AG20443 (cell line): ENCODE measurements around the gene IGSF9B.

Source experiments
- DNase-seq: peaks from one replicate; pipeline ENCODE4 v3.0.0; 2012; ENCODE audit warnings: low spot score, mixed read lengths

IGSF9B gene

DNA sequence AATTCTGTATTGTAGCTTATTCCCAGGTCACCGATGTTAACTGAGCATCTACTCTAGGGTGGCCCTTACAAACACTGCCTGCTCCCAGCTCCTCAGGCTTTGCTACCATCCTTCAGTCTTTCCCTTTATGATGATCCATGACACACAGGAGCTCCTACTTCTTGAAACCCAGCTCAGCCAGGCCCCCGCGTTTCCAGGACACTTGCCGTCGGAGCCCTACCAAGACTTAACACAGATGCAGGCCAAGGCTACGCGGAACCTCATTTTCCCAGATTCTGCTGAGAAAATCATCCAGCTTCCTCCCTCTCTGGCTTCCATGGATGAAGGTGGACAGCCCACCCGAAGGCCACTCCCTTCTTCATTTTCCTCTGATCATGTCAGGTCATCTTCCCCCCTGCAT is 18.6 kb downstream of the IGSF9B start:
- no peak for DNase-seq

DNA sequence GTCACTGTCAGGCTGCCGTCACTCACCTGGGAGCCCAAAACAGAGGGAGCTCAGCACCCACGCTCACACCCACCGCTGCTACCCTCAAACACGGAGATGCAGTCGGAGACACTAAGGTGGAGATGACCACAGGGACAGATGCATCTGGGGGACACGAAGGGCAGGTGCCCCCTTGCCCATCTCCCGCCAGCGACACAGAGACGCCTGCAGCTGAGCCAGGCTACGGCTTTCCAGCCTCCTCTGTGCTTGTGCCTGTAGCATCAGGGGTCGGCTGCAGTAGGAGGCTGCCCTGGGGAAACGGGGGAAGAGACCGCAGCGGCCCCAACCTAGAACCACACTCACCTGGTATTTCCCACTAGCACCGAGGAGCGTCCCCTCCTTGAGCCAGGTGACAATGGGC is 19.3 kb downstream of the IGSF9B start:
- DNase-seq = no peak

DNA sequence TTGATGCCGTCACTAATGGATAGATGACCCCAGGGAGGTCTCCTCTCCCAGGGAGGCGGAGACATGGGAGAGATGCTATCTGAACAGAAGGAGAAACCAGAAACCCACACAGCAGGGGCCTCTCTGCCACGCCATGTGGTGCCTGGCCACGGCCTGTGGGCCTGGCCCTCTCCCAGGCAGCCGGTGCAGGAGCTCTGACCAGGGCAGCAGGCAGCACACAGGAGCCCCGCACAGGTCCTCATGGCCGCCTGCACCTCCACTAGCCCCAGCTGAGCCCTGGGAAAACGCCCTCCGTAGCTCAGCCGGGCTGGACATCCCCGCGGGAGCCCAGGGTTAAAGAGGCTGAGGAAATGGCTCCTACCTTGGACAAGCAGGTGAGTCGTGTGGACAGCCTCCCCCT is 19.8 kb downstream of the IGSF9B start:
- no peak for DNase-seq

DNA sequence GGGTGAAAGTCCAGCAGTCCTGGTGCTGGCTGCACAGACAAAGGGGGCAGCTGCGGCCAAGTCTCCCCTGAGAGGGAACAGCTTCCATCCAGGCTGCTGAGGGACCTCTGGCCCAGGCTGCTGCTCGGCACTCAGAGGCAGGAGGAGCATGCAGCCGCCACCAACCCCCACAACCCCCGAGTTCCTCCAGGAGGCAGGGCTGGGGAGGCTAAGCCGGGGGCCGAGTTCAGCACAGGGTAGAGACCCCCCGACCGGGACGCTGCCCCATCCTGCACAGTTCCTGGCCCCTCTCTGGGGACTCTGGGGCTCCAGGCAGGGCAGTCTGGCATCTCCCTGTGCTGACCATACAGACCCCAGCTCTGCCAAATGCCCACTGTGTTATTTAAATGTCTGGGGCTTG is 20.2 kb downstream of the IGSF9B start:
- no peak for DNase-seq

DNA sequence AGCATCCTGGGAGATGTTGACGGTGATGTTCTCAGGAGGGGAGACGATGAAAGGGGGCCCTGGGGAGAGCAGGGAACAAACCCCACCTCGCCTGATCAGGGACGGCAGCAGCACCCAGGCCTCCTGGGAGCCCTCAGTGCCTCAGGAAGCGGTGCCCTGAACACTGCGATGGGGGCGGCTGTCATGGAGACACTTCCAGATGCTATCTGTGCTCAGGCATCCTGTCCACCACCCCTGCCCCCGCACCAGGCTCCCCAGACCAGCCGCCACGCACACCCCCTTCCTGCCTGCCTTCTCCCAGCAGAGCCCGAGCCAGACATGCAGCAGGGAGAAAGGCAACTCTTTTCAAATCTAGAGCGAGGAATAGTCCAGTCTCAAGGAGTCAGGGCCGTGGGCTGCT is 20.6 kb downstream of the IGSF9B start:
- DNase-seq = no peak

DNA sequence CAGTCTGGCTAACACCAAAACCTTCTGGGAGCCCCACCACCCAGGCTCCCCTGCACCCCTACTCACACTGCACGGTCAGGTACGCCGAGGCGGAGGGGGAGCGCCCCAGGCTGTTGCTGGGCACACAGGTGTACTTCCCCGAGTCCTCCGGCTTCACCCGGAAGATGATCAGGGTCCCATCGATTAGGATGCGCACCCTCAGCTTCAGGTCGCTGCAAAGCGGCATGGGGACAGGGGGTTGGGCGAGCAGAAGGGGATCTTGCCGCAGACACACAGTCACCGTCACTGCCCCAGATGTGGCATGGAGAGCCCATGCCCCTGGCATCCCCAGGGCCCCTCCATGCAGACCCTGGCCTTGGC is 21.2 kb downstream of the IGSF9B start:
- DNase-seq = no peak

DNA sequence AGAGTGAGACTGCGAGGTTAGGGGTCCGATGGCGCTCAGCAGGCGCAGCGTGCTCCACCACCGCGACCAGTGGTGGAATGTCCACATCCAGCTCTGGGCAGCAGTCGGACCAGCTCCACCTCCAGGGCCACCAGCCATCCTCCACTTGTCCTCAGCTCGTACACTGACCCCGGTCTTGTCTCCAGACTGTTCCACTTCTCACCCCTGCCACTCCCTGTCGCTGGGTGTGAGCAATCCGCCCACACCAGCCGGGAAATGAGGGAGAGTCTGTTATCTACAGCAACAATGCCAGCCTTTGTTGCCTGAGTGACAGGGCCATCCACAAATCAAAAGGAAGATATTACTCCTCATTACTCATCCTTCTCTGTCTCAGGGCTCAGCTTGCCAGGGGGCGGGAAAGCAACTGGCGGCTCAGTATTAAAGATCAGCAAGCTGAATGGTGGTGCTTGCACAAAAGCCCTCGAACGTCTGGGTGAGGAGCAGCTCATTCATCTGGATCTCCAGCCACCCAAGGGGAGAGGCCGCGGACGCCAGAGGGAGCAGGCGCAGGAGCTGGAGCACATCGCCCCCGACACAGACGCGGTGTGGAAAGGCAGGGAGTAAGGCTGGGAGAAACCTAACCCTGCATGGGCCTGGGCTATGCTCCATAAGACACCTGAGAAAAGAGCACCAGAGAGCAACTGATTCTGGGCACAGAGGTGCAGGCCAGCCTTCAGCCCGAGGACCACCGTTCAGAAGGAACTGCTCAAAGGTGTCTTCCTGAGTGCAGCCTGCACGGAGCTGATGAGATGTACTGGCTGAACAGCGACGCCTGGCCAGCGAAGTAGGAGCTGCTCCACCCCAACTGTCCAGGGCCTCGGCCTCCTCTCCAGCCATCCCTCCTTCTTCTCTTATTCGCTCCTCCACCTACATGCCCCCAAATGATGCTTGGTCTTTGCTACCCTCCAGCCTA is 21.9 kb downstream of the IGSF9B start:
- DNase-seq = peak; percentile 84

DNA sequence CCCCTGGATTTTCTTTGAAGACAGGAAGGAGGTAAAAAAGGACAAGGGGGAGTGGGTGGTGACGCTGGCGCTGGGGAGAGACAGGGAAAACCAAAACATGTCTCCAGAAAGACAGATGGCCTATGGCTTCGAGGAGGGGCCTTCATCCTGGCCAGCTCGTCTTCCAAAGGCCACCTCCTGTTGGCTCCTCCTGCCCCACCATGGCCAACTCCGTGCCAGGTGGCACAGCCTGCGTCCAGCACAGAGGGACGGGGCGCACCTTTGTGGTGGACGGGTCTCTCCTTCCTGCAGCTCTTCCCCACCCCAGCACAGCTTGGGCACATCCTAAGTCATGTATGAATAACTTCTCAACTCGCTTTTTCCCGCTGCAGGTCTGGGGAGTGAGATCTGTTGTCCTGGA is 22.7 kb downstream of the IGSF9B start:
- no peak for DNase-seq

DNA sequence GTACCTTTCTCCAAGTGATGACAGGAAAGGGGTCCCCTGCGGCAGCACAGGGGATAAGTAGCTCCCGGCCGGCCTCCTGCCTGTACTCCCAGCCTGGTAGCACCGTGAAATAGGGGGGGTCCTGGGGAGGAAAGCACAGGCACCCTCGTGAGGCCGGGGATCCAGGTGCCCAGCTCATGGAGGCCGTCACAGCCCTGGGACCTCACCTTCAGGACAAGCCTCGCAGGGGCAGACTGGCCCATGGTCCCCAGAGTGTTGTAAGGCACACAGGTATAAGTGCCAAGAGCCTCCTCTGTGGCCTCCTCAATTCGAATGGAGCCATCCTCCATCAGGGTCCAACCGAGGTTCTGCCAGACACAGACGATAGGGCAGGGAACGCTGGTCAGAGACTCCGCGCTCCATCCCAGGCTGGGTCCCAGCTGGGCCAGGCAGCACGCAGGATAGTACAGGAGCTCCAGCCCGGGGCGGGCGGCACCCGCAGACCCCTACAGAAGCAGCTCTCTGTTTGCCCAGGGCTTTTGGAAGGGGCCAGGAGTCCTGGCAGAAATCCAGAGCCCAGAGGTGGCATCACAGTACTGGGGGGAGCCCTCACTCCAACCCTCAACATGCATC is 25.2 kb downstream of the IGSF9B start:
- no peak for DNase-seq

DNA sequence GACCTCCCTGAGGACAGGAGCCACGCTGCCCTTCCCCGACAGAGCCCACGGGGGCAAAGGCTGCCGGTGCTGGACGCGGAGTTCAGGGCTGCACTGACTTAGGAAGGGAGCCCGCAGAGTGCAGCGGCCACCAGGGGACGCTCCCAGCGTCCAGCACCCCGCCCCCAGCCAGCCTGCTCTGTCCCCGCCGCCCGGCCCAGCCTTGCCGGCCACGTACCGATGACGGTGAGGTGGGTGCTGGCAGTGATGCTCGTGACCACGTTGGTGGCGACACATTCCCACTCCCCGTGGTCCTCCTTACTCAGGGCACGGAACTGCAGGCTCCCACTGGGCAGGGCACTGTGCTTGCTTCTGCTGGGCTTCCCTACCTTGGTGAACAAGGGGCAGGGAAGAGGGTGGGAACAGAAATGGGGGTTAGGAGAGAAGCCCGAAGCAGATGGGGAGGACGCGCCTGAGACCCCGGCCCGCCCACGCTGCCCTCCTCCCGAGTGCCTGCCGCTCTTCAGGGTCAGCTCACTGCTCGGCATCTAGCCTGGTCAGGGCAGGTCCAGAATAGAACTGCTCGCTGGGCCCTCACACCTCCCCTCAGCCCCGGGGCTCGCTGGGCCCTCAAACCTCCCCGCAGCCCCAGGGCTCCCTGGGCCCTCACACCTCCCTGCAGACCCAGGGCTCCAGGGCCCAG is 25.9 kb downstream of the IGSF9B start:
- DNase-seq = peak; percentile 79

DNA sequence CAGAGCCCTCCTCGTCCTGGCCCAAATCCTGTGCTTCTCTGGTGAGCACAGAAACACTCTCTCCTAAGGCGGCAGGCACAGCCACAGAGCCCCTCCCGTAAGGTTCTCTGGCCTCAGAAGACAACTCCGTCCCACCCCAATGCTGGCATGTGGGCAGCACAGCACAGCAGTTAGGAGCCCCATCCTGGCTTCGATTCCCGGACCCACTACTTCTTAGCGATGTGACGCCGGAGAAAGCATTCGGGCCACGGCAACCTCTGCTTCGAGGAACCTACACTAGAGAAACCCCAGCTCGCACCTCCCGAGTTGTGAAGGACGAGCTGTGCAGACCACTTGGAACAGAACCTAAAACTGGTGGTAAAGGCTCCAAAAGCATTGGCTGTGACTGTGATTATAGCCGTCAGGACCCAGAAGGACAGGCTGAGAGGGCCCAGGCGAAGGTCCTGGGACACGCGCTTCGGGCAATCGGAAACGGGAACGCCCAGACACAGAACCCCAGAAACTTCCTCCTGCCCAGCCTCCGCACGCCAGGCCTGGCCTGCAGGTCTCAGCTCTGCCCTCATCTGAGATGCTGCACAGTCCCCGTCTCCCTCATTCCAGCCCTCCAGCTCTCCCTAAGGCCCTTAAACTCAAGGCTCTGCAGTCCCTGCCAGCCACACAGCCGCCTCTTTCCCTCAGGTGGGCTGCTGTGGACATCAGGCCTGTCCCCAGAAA is 26.6 kb downstream of the IGSF9B start:
- DNase-seq = no peak

DNA sequence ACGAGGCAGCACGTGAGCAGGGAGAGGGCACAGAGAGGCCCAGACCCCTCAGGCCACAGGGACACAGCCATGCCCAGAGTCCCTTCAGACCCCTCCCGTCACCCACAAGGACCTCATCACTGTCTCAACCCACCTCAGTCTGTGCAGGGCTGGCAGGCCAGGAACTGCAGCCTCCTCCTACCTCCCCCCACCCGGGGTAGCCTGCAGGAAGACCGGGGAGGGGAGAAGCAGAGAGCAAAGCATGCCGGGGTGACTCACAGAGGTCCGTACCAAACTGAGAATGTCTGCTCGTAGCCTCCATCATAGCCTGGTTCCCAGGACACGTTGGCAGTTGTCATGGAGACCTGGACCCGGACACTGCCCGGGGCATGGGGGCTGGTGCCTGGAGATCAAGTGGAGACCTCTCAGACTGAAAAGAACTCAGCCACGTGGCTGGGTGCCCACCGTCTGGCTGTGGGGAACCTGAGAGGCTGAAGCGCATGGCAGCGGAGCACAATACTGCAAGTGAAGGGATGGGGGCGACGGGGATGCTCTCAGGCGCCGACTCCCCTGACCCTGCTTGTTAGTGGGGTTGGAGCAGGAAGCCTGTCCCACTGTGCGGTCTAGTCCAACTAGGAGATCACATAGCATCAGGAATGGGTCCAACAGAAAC is 27.2 kb downstream of the IGSF9B start:
- no peak for DNase-seq

DNA sequence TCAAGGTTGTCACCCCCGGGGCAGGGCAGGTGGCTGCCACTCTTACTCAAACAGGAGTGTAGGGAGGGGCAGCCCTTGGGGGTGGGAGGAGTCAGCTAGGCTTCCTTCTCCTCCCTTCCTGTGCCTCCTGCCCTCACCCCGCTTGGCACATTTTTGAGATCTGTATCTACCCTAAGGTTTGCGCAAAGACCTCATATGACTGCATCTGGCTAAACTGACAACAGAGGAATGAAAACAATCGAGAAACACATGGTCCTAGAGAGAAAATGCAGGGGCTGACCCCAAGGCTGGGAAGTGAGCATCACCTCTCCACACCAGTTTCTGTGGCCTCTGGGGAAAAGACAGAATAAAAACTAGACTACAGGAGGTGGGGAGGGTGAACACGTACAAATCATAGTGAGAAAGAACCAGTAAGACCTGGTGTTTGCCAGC is 28.1 kb downstream of the IGSF9B start:
- DNase-seq = no peak

DNA sequence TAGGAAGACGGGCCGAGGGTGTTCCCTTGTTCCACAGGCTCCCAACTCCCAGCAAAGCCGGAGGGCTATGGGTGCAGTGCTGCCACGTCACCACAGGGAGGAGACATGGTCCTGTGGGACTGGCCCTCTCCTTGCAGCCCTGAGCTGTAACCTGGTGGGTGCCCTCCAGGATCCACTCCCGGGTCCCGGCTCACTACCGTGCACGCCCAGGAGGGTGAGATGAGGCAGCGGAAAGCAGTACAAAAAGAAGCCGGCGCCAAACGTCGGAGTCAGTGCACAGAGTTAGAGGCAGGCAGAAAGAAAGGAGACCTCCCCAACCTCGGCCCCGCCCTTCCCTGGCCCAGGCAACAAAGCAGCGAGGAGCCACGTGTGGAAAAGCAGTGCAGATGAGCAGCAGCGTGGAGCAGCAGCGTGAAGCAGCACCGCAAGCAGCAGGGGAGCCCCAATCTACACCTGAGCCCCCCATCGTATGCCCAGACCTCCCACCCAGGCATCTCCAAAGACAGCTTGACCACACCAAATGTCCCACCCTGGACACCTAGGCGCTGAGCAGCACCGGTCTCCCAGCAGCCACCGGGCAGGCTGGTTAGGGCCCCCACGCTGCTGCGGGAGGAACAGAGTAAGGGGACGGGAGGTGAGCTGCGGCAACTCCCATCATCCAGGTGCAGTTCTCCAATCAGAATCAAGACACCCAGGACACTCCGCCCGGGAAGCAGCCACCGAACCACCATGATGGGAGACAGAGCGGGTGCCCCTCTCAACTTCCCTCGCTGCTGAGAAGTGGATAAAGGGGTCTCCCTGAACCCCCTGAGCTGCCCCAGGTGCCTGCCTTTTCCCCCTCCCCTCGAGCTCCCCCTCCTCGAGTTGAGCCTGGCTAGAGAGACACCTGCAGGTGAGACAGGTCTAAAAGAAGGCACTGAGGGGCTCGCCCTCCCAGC is 28.8 kb downstream of the IGSF9B start:
- DNase-seq = peak; percentile 89

DNA sequence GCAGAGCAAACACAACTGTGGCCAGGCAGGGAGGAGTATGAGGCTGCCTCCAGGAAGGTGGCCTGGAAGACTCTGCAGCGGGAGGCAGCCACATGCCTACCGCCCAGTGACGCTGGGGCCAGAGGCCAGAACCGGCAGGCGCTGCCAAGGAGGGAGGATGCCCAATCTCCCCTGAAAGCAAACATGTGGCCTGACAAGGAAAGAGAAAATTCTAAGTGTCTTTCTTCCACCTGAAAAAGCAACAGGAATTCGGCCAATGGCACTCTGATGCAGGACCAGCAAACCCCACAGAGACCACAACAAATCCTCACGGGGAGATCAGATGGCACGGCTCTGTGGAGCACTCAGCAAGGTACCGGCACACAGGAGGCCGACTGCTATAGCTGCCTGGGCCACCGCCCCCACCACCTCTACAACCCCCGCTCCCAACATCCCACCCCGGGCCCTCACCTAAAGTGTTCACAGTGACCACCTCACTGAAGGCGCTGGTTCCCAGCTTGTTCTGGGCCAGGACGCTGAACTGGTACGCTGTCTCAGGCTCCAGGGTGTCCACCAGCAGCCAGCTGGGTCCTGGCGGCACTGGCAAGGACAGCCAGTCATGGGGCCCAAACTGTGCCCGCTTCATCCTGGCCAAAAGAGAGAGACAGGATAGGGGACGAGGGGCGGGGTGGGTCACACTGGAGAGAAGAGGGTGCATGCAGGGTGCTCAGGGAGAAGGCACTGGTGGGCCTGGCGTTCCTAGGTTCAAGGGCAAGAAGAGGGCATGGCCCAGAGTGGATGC is 30.1 kb downstream of the IGSF9B start:
- DNase-seq = no peak

DNA sequence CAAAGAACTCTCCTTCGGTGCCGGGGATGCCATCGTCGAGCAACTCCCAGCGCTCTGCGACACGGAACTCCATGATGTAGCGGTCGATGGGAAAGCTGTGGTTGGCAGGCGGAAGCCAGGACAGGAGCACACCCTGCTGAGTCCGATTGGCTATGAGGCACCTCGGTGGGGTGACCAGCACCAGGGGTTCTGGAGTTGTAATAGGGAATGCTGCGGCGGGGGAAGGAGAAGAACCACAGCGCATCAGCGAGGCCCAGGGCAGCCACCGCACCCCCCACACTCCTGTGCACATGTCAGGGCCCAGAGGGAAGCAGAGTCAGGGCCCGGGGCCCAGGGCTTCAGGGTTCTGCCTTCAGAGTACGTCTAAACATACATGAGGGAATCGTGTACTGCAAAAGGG is 31.0 kb downstream of the IGSF9B start:
- no peak for DNase-seq

DNA sequence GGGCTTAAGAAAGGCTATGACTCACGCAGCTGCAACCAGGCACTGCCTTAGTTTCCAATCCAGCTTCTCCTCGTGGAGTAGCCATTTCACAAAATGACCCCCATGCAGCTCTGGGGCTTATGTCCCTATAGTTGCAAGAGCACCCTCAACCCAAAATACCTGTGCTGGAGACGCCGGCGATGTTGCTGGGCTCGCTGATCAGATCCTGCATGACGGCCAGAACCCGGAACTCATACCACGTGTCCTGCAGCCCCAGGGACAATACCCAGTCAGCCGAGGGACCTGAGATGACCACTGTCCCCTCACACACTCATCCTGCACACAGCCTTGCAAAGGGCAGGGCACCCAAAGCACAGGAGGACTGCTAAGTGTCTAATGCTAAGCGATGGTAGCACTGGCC is 32.1 kb downstream of the IGSF9B start:
- DNase-seq = no peak

DNA sequence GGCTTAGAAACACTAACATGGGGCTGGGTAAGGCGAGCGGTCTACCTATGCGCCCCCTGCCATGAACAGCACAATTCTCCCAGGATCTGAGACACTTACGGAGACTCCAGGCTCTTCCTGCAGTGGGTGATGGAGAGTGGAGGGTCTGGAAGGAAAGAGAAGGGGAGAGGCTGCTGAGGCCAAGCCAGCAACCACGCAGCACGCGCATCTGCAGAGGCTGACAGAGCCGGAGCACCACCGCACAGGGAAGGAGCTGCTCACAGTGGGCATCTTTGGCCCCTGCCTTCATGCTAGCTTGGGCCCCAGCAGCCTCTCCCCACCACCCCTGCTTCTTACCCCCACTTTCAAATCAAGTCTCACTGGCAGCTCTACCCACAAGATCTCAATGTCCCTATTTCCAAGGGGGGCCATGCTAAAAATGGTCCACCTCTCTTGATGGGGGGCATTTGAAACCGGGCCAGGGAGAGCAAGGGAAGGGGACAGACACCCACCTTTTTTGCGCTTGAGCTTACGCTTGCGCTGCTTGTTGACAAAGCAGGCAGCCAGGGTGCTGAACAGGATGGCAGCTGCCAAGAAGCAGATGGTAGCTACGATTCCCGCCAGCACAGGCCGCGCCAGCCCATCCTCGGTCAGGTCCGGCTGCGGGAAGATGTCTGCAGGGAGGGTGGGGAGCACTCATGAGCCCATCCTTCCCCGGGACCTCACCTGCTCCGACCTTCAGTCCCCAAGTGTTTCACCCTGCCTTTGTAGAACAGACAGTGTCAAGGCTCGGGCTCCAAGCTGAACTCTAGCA is 34.5 kb downstream of the IGSF9B start:
- no peak for DNase-seq

DNA sequence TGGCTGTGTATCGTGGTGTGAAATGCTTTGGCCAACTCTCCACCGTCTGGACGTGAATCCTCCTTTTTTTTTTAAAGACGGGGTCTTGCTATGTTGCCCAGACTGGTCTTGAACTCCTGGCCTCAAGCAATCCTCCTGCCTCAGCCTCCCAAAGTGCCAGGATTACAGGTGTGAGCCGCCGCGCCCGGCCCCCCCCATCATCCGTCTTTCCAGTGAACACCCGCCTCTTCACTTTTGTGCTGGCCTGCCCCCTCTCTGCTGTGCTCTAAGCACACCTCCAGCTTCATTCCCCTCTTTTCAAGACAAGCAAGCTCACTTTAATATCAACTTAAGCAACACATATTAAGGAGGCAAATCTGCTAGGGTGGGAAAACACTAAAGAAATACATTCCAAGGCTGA is 35.3 kb downstream of the IGSF9B start:
- no peak for DNase-seq
